GM19238 (cell line): Measurements from ENCODE around the gene HOXB1.
A peak's percentile ranks its signal among the peaks of the same experiment; 100 is the strongest.
"Not testable (repeated sequence)": the region's sequence is repeated elsewhere in the genome, so short reads cannot be mapped to it uniquely, and the experiment has no call there.

Source experiments
- DNase-seq: peaks from one replicate; pipeline ENCODE4 v3.0.0; 2011; ENCODE audit warnings: low spot score; ENCODE audit not compliant: insufficient read length

Gene HOXB1

GRCh38 chr17:48499735-48500434 lies 30.9 kb downstream of the HOXB1 start:
- no peak for DNase-seq

- no peak for DNase-seq
These were observed 31.6 kb downstream of the HOXB1 start for GRCh38 chr17:48499248-48499647.

DNA sequence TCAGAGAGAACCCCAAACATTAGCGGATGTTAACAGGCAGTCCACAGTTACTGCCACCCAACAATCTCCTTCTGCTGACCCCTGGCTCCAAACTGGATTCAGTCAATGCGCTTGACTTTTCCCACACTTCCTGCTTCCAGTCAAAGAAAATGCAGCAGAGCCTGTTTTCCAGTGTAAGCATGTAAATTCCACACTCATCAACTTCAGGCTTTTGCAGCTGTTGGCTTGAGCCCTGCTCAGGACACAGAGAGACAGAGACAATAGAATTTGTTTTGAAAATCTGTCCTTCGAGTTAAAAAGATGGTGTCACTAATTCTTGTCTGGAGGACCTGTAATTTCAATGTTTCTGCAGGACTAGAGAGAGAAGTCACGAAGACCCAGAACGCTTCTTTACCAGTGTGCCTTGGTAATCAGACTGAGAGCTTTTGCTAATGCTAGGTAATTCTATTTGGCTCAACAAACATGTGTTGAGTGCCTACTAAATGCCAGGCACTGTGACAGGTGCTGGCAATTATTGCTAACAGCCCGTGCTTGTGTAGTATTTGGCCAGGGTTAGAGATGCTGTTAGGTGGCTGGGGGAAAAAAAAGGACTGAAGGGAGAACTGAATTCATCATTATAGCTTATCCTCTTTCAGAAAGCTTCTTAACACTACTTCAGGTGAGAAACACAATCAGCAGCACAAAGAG lies 32.5 kb downstream of the HOXB1 start:
- no peak for DNase-seq

DNA sequence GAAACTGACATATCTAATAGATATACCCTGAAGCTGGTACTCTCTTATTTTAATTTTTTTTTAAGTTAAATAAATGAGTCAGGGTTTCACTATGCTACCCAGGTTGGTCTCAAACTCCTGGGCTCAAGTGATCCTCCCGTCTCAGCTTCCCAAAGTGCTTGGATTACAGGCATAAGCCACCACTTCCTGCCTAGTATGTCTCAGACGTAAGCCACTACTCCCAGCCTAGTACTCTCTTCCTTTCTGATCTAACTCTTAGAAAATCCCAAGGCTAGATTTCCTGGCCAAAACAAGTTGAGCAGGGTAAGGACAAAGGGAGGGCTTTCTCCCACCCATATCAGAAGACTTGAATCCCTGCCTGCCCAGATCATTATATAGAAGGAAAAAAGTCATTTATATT lies 33.7 kb downstream of the HOXB1 start:
- DNase-seq: no peak

DNA sequence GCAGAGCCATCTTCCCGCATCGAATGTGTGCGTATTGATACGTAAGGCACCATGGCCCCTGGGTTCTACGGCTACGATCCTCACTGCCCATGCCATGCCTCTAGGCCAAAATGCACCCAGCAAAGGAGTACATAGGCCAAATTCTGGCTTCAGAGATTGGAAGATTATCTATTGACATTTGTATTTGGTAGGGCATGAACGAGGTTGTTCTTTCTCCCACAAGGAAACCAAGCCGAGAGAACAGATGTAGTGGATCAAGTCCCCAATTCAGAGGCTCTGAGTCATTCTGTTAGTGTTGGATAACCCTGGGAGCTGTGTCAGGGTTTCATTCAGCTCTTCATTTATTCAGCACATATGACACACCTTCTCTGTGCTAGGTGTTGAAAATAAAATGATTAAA lies 36.5 kb downstream of the HOXB1 start:
- no peak for DNase-seq

- peak; percentile 78 for DNase-seq
These were observed 38.2 kb downstream of the HOXB1 start for GRCh38 chr17:48492401-48493298.

GRCh38 chr17:48491527-48492273 lies 39.1 kb downstream of the HOXB1 start:
- DNase-seq: no peak

- DNase-seq: no peak
These were observed 40.3 kb downstream of the HOXB1 start for GRCh38 chr17:48490451-48490892.

DNA sequence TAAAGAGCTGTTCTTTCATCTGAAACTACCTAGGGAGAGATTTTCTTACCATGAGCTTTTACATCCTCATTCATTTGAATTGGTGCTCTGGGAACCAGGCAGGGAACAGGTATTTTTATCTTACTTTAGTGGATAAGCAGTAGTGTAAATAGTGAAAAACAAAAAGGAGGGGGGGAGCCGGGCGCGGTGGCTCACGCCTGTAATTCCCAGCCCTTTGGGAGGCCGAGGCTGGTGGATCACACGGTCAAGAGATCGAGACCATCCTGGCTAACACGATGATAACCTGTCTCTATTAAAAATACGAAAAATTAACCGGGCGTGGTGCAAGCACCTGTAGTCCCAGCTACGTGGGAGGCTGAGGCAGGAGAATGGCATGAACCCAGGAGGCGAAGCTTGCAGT lies 41.0 kb downstream of the HOXB1 start:
- DNase-seq: no peak

DNA sequence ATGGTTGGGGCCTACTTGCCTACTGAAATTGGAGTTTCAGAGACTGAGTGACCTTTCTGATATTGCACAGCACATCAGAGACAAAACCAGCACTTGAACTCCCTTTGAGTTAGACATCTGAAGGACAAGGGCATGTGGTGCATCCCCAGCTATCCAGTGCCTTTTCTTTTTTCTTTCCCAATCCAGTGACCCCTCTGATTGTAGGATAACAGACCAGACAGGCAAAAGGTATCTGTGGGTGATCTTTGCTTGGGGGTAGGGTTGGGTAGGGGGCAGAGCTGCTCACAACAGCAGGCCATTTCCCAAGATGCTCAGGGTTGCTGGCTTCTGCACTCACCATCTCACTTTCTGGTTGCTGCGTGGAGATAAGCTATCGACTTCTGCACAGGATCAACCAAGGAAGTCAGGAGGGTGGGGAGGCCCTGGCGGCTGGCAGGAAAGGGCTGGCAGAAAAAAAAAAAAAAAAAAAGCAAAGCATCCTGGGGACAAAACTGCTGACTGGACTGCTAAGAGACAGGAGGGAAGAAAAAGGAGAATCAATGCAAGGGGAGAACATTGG lies 42.2 kb downstream of the HOXB1 start:
- no peak for DNase-seq

- DNase-seq: no peak
These were observed 43.6 kb downstream of the HOXB1 start for GRCh38 chr17:48487221-48487620.

DNA sequence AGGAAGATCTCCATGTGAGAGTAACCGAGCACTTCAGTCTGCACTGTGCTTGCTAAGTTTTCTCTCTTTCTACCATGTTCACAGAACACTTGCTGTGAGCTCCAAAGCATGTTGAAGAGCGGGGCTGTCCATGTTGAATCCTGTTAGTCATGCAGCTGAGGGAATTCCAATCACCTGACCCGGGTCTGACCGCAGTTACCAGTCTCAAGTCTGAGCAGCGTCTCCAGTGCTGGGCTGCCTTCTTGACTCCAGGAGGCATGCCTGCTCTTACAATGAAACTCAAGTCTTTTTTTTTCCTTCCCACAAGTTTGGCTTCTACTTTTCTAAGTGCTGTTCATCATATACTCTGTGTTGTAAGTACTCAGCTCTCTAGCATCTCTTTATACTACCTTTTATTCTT lies 44.3 kb downstream of the HOXB1 start:
- DNase-seq: no peak

DNA sequence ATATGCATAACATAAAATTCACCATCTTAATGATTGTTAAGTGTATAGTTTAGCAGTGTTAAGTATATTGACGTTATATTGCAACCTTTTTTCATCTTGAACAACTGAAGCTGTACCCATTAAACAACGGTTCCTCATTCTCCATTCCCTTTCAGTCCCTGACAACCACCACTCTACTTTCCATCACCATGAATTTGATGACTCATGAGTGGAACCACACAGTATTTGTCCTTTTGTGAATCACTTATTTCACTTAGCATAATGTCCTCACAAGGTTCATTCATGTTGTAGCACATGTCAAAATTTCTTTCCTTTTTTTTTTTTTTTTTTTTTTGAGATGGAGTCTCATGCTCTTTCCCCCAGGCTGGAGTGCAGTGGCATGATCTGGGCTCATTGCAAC lies 46.0 kb downstream of the HOXB1 start:
- no peak for DNase-seq

DNA sequence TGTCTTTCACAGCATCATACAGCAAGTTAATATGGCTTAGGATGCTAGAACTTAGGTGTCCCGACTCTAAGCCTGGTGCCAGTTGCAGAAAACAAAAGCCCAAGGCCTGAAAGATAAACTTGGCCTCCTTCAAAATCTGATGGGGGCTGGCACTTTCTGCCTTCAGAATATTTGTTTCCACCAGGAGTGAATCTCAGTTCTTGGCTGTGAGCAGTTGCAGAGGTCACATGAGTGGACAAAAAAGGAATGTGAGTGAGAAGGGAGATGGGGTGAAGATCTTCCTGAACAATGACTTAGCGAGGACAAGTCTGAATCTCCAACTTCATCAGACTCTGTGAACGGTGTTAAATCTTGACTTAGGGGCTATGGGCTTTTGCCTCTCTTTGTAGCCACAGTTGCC lies 46.6 kb downstream of the HOXB1 start:
- no peak for DNase-seq

- peak; percentile 30 for DNase-seq
These were observed 47.2 kb downstream of the HOXB1 start for GRCh38 chr17:48483471-48484131.

DNA sequence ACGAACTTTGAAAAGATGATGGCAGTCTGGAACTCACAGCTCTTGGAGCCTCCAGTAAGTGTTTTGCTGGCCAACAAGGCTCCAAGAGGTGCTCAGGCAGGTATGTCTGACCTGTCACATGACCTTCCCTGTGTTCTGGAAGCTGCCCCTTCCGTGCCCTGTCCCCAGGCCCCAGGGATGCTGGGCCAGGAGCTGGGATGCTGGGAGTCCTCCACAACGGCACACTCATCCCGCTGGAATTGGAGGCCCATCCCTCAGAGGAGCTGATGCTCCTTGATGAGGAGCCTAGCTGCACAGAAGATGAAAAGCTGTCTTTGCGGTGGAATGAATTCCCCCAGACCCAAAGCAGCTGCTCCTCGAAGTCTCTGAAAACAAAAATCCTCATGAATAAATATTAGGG lies 47.8 kb downstream of the HOXB1 start:
- no peak for DNase-seq

- not testable (repeated sequence) for DNase-seq
These were observed 48.5 kb downstream of the HOXB1 start for GRCh38 chr17:48482301-48482700.

- DNase-seq: no peak
These were observed 51.8 kb downstream of the HOXB1 start for GRCh38 chr17:48479014-48479402.
